Tibial nerve (tissue), 4 donors: ENCODE data around the gene SCAMP4. TPM values are rescaled to one million over a fixed set of nuclear protein-coding genes. Genes with fewer than 3 reads are reported as not detected.

ENCODE experiments used
- DNase-seq, 2 donors: peaks; one replicate each; pipeline ENCODE4 v3.0.0-alpha.2; 2019; ENCODE audit warnings: low spot score in 2 of 2
- H3K27ac ChIP-seq, 4 donors: fragments of 200-600 bp; sonication (generic) in 3 of 4; one replicate each; pipeline ENCODE4 v1.5.1; 2017 to 2019; ENCODE audit warnings: mild to moderate bottlenecking in 1 of 4
- H3K27me3 ChIP-seq, 2 donors: fragments of 200-600 bp; sonication (generic) in 1 of 2; one replicate each; pipeline versions ENCODE4 v1.5.1 to v1.6.0; 2017 to 2019
- H3K36me3 ChIP-seq, 3 donors: fragments of 200-600 bp; sonication (generic); one replicate each; pipeline ENCODE4 v1.5.1; 2018 to 2019
- H3K4me1 ChIP-seq, 4 donors: fragments of 200-600 bp; sonication (generic) in 3 of 4; one replicate each; pipeline ENCODE4 v1.5.1; 2017 to 2019
- H3K4me3 ChIP-seq, 4 donors: fragments of 200-600 bp; sonication (generic) in 3 of 4; one replicate each; pipeline ENCODE4 v1.5.1; 2017 to 2019; ENCODE audit warnings: mild to moderate bottlenecking in 1 of 4, moderate library complexity in 1 of 4
- H3K9me3 ChIP-seq, 4 donors: fragments of 200-600 bp; sonication (generic) in 3 of 4; one replicate each; pipeline ENCODE4 v1.5.1; 2017 to 2019
- EP300 ChIP-seq, 2 donors: sonication (generic); formaldehyde crosslinking; IDR thresholded peaks; one replicate each; pipeline ENCODE4 v1.6.1; 2017; ENCODE audit warnings: antibody characterized with exemption in 2 of 2, mild to moderate bottlenecking in 1 of 2
- POLR2A ChIP-seq, 2 donors: fragments of 450-650 bp; IDR thresholded peaks; one replicate each; pipeline ENCODE4 v1.6.1; 2017; ENCODE audit warnings: antibody characterized with exemption in 2 of 2, mild to moderate bottlenecking in 2 of 2, moderate library complexity in 2 of 2
- WGBS, 2 donors: methylation state at CpG; one replicate each; pipeline ENCODE4 v1.1.5; 2018; 5-methylcytosine and 5-hydroxymethylcytosine counted together
- total RNA-seq, 4 donors: library from RNA; depleted of rRNA; stranded (reverse); fragments of >200 nt; gene quantifications; one replicate each; pipeline ENCODE4 v1.1.0, GENCODE V29; 2016
- TF ChIP-seq, protein P1 (sequence below), 5 experiments: fragments of 200-600 bp in 3 of 5; fragments of 450-650 bp in 2 of 5; sonication (generic) in 3 of 5; IDR thresholded peaks; one replicate each; pipeline ENCODE4 v1.5.1; 2016 to 2019; ENCODE audit warnings: antibody characterized with exemption in 5 of 5, mild to moderate bottlenecking in 3 of 5, moderate library complexity in 2 of 5

The SCAMP4 gene
- total RNA-seq, 4 donors from 2014 or later: 34.7 to 65.7 (median 56.2) TPM

DNA sequence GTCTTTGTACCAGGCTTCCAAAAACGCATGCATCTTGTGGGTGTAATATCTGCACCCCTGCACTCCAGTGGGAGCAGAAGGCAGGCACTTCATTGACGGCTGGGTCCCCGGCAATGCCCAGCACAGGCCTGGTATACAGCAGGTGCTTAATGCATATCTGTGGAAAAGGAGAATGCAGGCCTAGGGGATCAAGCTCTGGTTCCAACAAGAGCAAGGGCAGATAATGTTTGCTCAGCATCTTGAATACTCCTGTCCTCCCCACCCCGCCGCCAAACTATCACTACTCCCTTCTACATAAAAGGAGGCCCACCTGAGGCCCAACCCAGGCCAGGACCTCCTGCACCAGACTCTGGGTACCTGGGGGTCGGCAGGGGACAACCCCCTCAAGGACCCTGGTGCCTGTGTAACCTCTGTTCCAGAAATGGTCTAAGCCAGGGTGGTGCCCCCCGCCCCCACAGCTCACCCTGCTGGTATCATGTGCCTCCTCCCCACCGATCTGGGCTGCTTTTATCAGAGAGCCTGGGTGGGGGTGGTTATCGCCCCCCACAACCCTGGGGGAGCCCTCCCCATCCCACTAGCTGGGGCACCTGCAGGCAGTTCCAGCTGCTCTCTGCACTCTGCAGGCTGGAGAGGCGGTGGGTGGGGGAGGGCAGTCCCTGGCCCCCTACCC, 46.7 kb upstream of the SCAMP4 start:
- H3K4me3 ChIP-seq: no peak overlapping the region
- H3K27ac ChIP-seq: peak overlapping the region; percentile 65 to 94 (median 88)
- peaks cover 0 to 5% of the 10 kb centered on the region in 2 donors for H3K27me3 ChIP-seq
- no peaks in the 10 kb centered on the region for H3K9me3 ChIP-seq
- no peak for DNase-seq
- WGBS, 2 donors: 69 to 74% methylated on average over 5 to 9 of the region's 10 CpGs
- TF ChIP-seq, protein P1, sequence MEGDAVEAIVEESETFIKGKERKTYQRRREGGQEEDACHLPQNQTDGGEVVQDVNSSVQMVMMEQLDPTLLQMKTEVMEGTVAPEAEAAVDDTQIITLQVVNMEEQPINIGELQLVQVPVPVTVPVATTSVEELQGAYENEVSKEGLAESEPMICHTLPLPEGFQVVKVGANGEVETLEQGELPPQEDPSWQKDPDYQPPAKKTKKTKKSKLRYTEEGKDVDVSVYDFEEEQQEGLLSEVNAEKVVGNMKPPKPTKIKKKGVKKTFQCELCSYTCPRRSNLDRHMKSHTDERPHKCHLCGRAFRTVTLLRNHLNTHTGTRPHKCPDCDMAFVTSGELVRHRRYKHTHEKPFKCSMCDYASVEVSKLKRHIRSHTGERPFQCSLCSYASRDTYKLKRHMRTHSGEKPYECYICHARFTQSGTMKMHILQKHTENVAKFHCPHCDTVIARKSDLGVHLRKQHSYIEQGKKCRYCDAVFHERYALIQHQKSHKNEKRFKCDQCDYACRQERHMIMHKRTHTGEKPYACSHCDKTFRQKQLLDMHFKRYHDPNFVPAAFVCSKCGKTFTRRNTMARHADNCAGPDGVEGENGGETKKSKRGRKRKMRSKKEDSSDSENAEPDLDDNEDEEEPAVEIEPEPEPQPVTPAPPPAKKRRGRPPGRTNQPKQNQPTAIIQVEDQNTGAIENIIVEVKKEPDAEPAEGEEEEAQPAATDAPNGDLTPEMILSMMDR (IDR thresholded peaks at IDR 0.05): no peak
- TF ChIP-seq EP300 (IDR thresholded peaks at IDR 0.05) (no peak), POLR2A (IDR thresholded peaks at IDR 0.05) (no peak)
- H3K4me1 ChIP-seq: peaks cover 0 to 90% (median 71%) of the 10 kb centered on the region in 4 donors
- peaks cover 0 to 6% (median 0%) of the 10 kb centered on the region in 3 donors for H3K36me3 ChIP-seq

DNA sequence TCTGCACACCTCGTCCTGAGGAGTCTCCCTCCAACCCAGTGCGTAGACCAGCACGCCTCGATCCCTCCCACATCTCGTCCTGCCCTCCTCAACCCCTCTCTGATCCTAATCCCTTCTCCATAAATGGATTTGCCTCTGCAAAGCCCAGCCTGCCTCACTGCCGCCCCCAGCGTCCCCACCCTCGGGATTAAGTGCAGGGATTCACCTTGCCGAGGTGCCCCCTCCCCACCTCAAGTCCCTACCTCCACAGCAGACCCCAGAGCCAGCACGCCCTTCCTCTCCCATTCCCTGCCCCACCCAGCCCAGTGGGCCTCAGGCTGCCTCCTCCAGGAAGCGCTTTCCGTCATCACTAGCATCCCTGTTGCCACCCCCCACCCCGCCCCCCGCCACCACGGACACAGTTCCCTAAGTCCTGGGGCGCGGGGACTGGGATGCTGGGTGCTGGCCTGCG, 45.8 kb upstream of the SCAMP4 start:
- WGBS, 2 donors: 47 to 50% methylated on average over 18 of the region's 18 CpGs
- DNase-seq: no peak
- TF ChIP-seq, protein P1 (IDR thresholded peaks at IDR 0.05): no peak
- TF ChIP-seq POLR2A (IDR thresholded peaks at IDR 0.05) (no peak), EP300 (IDR thresholded peaks at IDR 0.05) (no peak)
- peaks cover 0 to 84% (median 67%) of the 10 kb centered on the region in 4 donors for H3K4me1 ChIP-seq
- no peak overlapping the region for H3K4me3 ChIP-seq
- peaks cover 0 to 5% of the 10 kb centered on the region in 2 donors for H3K27me3 ChIP-seq
- H3K36me3 ChIP-seq: peaks cover 0 to 2% (median 0%) of the 10 kb centered on the region in 3 donors
- peak overlapping the region; percentile 56 to 94 (median 75) for H3K27ac ChIP-seq
- H3K9me3 ChIP-seq: no peaks in the 10 kb centered on the region

DNA sequence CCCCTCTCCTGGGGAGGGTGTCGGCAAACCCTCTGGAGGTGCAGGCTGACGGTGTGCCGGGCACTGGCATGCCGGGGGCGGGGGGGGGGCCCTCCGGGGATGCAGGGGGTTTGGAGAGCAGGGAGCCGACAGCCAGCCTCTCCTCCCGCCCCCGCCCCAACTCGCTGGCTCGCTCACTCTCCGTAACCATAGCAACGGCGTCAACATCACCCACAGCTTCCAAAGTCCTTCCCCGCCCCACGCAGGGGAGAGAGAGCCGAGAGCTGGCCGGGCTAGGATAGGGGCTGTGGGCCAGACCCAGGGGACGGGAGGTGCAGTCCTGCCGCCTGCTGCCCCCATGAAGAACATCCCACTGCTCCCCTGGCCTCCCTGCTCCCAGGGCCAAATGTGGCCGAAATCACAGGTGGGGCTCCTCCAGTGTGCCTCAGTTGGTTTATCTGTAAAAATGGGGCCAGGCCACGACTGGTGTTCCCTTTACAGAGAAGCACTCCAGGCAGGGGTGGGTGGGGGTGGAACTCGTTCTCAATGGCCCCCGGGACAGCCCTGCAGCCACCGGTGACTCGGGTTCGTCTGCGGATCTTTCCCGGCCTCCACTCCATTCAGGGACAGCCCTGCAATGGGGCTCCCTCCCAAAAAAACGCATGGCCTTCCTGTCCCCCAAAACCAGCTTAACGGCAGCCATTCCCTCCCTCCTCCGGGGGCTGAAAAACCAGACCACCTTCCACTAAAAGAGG, 45.0 kb upstream of the SCAMP4 start:
- 10 to 26% methylated on average over 11 to 24 of the region's 32 CpGs for WGBS, 2 donors
- H3K9me3 ChIP-seq: no peaks in the 10 kb centered on the region
- no peaks in the 10 kb centered on the region for H3K27me3 ChIP-seq
- H3K27ac ChIP-seq: peak overlapping the region; percentile 56 to 94 (median 75)
- no peak for TF ChIP-seq EP300 (IDR thresholded peaks at IDR 0.05)
- TF ChIP-seq POLR2A (IDR thresholded peaks at IDR 0.05): no peak
- TF ChIP-seq, protein P1 (IDR thresholded peaks at IDR 0.05): no peak
- no peak overlapping the region for H3K4me3 ChIP-seq
- DNase-seq: no peak
- H3K36me3 ChIP-seq: no peaks in the 10 kb centered on the region
- peaks cover 0 to 84% (median 71%) of the 10 kb centered on the region in 4 donors for H3K4me1 ChIP-seq

DNA sequence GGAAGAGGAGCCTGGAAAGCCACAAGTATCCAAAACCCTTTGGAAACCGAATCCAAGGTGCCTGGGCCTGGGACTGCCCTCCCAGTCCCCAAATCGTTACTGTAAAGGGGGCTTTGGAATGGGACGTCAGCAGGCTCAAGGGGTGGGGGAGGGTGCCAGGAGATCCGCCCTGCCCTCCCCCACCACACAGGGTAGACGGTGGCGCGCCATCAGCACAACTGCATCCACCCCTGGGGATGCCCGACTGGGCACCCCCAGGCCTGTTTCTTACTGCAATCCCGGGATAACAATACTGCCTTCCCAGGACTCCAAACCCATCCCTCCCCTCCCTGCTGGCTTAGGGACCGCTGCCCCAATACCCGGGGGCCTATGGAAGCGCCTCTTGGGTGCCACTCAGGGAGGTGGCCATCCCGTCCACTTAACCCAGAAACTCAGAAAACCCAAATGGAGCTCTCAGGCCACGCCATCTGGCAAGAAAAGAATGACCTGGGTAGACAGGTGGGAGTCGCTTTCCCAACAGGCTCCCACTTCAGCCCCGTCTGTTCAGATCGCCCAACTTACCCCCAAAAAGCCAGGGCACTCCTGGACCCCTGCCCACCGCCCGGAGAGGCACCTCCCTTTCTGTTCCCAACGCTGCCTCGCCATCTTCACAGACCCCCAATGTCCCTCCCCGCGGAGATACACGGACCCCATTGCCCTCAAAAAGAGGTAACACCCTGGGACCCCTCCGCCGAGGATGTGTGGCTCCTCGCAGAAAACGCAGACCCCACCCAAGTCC, 44.2 kb upstream of the SCAMP4 start:
- peak overlapping the region in 1 of 4 donors; percentile 70 for H3K4me3 ChIP-seq
- TF ChIP-seq, protein P1 (IDR thresholded peaks at IDR 0.05): no peak
- TF ChIP-seq EP300 (IDR thresholded peaks at IDR 0.05) (no peak), POLR2A (IDR thresholded peaks at IDR 0.05) (no peak)
- H3K9me3 ChIP-seq: no peaks in the 10 kb centered on the region
- H3K27me3 ChIP-seq: no peaks in the 10 kb centered on the region
- DNase-seq: no peak
- no peaks in the 10 kb centered on the region for H3K36me3 ChIP-seq
- H3K27ac ChIP-seq: peak overlapping the region in 3 of 4 donors; percentile 56 to 94 (median 85)
- WGBS, 2 donors: 59 to 61% methylated on average over 27 to 28 of the region's 28 CpGs
- peaks cover 0 to 78% (median 65%) of the 10 kb centered on the region in 4 donors for H3K4me1 ChIP-seq
